GM21360 (cell line): Measurements from ENCODE around the gene MYO16.

Source experiments
- ATAC-seq: cut with Tn5 transposase; IDR thresholded peaks from one replicate; pipeline ENCODE4 v1.9.1; 2021; ENCODE audit warnings: mild to moderate bottlenecking, moderate library complexity; ENCODE audit not compliant: unreplicated experiment

MYO16 gene

DNA sequence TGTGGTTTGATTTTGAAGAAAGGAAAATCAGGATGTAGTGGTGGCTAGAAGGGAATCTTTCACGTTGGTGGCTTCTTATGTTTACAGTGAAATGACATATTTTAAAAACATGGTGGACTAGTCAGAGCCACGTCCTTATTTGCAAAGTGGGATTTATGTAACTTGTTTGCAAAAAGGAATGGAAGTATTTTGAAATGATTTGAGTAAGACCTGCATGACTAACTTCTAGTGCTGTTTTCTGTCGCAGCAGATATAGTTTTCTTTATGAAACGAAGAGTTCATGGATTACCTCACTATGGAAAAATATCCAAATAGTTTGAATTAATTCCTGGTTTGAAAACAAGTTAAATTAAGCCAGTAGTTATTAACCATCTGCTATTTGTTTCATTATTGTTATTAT lies 476.5 kb downstream of the MYO16 start:
- ATAC-seq, result no peak

GRCh38 chr13:109110159-109110558 lies 480.7 kb downstream of the MYO16 start:
- ATAC-seq, result no peak

- no peak for ATAC-seq
Measured at GRCh38 chr13:109111141-109111540, 481.7 kb downstream of the MYO16 start.

DNA sequence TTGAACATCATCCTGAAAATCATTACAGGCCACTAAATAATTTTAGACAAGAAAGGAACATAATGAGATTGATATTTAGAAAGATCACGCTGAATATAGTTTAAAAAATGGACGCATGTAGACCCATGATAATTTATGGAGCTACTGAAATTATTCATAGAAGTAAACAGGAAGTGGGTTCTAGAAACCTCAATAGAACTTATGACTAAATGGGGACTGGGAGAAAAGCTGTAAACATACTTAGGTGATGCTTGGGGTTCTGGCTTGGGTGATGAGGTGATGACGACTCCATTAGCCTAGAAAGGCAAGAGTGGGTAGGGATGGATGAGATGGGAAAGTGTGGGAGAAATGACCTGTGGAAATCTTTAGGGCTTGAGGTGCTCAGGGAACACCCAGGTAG lies 484.0 kb downstream of the MYO16 start:
- ATAC-seq, result no peak

DNA sequence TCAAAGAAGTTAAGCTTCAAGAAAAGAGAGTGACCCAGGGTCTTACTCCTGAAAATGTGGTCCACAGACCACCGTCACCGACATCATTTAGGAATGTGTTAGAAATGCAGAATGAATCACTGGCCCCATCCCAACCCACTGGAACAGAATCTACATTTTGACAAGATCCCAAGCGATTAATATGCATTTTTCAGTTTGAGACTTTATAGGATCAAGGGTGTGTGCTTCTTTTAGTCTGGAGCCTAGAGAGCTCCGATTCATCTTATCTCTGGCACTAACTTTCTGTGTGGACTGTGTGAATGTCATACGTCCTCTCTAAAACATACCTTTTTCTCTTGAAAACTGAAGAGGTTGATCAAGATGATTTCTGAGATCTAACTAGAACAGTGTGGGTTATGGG lies 484.8 kb downstream of the MYO16 start:
- ATAC-seq, result no peak

DNA sequence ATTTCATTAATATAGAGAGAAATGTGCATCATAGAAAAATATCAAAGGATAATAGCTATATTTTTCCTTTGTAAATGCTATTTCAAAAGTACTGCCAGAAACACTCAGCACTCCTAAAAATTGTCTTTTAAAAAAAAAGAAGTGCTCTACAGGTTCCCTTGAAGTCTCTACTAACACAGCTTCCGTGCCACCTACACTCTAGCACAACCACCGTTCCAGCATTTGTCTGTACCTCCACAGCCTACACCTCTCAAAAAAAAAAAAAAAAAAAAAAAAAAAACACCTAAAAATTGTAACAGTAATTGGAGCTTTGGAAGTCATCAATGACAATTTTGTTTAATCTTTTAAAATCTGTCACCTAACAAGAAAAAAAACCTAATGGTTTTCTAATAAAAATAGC lies 485.6 kb downstream of the MYO16 start:
- no peak for ATAC-seq

GRCh38 chr13:109118521-109118920 lies 489.1 kb downstream of the MYO16 start:
- no peak for ATAC-seq

DNA sequence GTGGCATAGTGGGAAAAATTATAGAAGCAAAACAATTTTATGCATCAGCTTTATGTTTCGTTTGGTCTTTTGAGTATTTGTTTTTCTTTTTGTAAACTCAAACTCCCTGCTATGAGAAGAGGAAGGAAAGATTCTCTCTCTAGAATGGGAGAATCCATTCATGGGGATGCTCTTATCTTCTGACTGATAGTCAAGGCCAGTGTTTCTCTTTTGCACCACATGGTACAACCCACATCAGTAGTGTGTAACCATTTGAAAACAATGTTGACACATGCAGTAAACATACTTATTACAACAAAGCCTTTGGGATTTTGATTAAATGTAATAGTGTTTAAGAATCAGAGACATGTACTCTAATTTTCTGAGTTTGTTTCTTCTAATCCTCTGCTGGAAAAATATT lies 490.5 kb downstream of the MYO16 start:
- ATAC-seq, result no peak

DNA sequence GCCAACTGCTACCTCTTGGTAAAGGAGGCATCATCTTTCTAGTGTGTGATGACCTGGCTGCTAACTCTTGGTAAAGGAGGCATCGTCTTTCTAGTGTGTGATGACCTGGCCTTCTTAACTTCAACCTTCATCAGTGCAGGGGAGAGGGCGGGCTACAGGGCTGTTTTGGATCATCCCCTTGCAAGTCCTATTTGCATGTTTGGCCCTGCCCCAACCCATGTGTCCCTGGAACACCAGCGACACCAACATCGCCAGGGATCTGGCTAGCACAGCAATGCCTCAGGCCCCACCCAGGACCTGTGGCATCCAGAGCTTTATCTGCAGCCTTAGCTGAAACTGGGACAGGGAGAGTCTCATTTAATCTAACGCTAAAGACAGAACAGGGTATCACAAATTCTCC lies 492.4 kb downstream of the MYO16 start:
- no peak for ATAC-seq

DNA sequence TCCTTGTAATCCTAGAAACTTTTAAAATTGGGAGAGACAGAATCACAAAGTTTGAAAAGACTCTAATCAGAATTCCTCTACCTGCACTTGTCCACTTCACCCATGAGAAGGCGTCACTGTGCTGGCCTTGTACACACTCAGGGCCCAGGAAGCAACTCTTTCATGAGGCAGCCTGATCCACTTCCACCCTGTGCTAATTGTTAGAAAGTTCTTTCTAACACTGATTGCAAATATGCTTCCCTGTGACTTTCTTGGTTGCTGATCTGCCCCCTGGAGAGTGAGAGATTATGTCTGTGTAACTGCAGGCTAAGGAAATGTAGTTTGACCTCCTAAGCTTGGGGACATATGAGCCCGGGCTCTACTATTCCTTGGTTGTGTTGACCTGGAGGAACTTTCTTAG lies 494.6 kb downstream of the MYO16 start:
- no peak for ATAC-seq

GRCh38 chr13:109126178-109126577 lies 496.8 kb downstream of the MYO16 start:
- ATAC-seq, result no peak

GRCh38 chr13:109126891-109127641 lies 497.7 kb downstream of the MYO16 start:
- ATAC-seq, result no peak

- ATAC-seq, result no peak
Measured at GRCh38 chr13:109128121-109128520, 498.7 kb downstream of the MYO16 start.

DNA sequence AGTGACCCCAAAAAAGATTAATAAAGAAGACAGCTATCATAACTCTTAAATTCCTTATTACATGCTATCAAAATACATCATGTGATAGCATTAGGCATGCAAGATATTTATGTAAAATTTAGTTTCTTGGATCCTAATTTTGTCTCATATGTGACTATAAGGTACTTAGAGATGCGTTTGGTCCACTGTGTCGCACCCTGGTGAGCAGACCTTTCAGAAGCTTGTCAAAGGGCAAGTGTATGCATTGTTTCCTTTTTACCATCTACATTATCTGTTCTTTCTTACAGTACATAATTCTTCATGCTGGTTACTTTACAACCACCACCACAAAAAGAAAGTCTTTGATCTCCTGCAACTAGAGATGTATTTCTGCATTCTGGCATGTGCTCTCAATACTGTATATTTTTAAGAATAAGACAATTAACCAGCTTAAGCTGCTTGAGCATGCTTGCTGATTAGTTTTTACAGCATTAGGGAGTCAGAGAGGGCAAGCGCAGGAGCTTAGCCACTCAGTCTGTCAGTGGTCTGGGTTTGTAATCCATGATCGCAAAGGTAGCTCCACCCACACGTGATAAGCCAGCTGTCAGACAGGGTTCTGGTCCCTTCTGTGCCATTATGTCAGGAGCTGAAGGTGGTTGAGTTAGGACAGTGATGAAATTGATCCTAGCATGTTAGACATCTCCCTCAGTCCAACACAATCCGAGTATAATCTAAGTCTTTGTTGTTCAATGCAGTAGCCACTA lies 500.9 kb downstream of the MYO16 start:
- ATAC-seq, result no peak

DNA sequence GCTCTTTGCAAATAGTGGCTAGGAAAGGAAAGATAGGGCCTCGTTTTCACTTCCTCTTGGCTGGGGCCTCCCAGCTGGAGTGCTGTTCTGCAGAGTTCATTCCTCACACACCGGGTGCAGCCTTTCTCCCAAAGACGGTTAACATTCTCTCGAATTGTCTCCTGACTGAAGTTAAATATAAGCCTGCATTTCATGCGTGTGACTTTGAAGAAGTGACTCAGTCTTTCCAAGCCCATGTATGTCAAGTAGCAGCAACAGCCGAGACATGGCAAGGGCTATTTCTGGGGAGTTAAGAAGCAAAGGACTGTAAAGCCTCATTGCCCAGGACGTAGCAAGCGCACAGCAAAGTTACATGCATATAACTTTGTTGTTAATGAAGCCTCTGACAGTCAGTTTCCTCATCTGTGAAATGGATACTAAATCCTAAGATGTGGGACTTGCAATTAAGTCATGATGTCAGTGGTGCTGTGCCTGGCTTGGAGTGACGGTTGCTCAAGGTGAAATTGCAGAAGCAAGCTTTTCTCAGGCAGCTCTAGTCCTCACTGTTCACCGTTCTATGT lies 502.4 kb downstream of the MYO16 start:
- ATAC-seq, result peak; percentile 91

GRCh38 chr13:109135018-109135417 lies 505.6 kb downstream of the MYO16 start:
- no peak for ATAC-seq

DNA sequence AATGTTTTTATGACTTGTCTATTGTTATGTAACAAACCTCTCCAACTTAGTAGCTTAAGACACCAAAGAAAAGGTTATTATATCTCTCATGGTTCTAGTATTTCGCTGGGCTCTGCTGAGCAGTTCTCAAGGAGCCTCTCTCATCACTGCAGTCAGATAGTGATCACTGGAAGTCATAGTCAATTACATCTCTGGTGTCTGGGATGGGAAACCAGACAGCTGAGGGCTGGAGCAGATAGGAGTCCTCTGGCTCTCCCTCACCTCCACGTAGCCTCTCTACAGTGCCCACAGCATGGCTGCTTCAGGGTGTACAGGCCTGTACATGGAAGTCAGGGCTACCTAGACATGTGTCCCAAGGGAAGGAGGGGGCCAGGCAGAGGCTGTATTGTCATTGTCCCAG lies 507.5 kb downstream of the MYO16 start:
- no peak for ATAC-seq

DNA sequence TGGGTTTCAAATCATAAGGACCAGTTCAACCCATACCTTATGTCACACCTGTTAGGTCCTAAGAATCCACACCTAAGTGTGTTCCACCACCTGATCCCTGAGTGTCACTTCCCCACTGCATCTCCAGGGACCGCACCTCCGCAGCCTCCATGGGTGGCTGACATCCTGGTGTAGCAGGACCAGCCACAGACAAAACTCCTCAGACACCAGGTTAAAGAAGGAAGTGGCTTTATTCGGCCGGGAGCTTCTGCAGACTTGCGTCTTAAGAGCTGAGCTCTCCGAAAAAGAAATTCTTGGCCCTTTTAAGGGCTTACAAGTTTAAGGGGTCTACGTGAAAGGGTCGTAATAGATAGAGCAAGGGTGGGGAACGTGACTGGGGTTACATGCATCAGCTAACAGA lies 509.9 kb downstream of the MYO16 start:
- ATAC-seq, result no peak

- ATAC-seq, result no peak
Measured at GRCh38 chr13:109140054-109140453, 510.6 kb downstream of the MYO16 start.

GRCh38 chr13:109140479-109141349 lies 511.3 kb downstream of the MYO16 start:
- ATAC-seq, result no peak

- ATAC-seq, result no peak
Measured at GRCh38 chr13:109141706-109142105, 512.3 kb downstream of the MYO16 start.
